Fibroblast of lung (primary cell): Measurements from ENCODE around the gene NYNRIN. TPM values are rescaled to one million over a fixed set of nuclear protein-coding genes. Genes with fewer than 3 reads are reported as not detected.

Experiments used
- DNase-seq, 2 donors: peaks; one replicate each; pipeline versions ENCODE4 v3.0.0 to v3.0.0-alpha.2; 2010; ENCODE audit warnings: low read depth in 2 of 2
- H2AFZ ChIP-seq: 2 replicates; pipeline ENCODE4 v1.5.1; 2012; ENCODE audit warnings: low read length, control low read depth, inconsistent platforms
- H3K27ac ChIP-seq: 2 replicates; pipeline ENCODE4 v1.5.1; 2011; ENCODE audit warnings: low read length, control low read depth; ENCODE audit not compliant: insufficient read depth
- H3K27me3 ChIP-seq: 2 replicates; pipeline ENCODE4 v1.5.1; 2011; ENCODE audit warnings: mild to moderate bottlenecking, low read length; ENCODE audit not compliant: control insufficient read depth, insufficient read depth
- H3K36me3 ChIP-seq: 2 replicates; pipeline ENCODE4 v1.5.1; 2011; ENCODE audit warnings: low read length; ENCODE audit not compliant: control insufficient read depth, insufficient read depth
- H3K4me1 ChIP-seq: 2 replicates; pipeline ENCODE4 v1.5.1; 2011; ENCODE audit warnings: low read length; ENCODE audit not compliant: control insufficient read depth, insufficient read depth; ENCODE audit errors: extremely low read depth
- H3K4me2 ChIP-seq: 2 replicates; pipeline ENCODE4 v1.5.1; 2011; ENCODE audit warnings: low read length, control low read depth; ENCODE audit not compliant: insufficient read depth; ENCODE audit errors: extremely low read depth
- H3K4me3 ChIP-seq, 4 experiments: fragments of 200-600 bp in 1 of 4; sonication (generic) in 1 of 4; replicated peaks in 1 of 4; 2 replicates each; pipeline ENCODE4 v1.5.1; 2011 to 2016; ENCODE audit warnings: low read length in 4 of 4, low read depth in 3 of 4, mild to moderate bottlenecking in 3 of 4, control low read depth in 2 of 4, inconsistent platforms in 1 of 4, mixed read lengths in 1 of 4; ENCODE audit not compliant: insufficient read depth in 1 of 4; ENCODE audit errors: control extremely low read depth in 1 of 4
- H3K79me2 ChIP-seq: 2 replicates; pipeline ENCODE4 v1.5.1; 2012; ENCODE audit warnings: mild to moderate bottlenecking, low read length, inconsistent platforms; ENCODE audit not compliant: control insufficient read depth, insufficient read depth
- H3K9ac ChIP-seq: 2 replicates; pipeline ENCODE4 v1.5.1; 2011; ENCODE audit warnings: mild to moderate bottlenecking, low read length, control low read depth; ENCODE audit not compliant: insufficient read depth
- H3K9me3 ChIP-seq: 2 replicates; pipeline ENCODE4 v1.5.1; 2012; ENCODE audit warnings: low read depth, low read length; ENCODE audit not compliant: control insufficient read depth, insufficient read depth
- H4K20me1 ChIP-seq: 2 replicates; pipeline ENCODE4 v1.5.1; 2011; ENCODE audit warnings: low read length; ENCODE audit not compliant: control insufficient read depth, insufficient read depth; ENCODE audit errors: extremely low read depth
- EZH2 ChIP-seq: IDR thresholded peaks from 2 replicates; pipeline ENCODE4 v1.5.1; 2012; ENCODE audit warnings: low read length, control low read depth, mild to moderate bottlenecking; ENCODE audit errors: missing control alignments
- polyA plus RNA-seq, 2 donors: library from polyadenylated mRNA; depleted of rRNA in 1 of 2; stranded (reverse) in 1 of 2; unstranded in 1 of 2; fragments of >200 nt; gene quantifications; 2 replicates each; pipeline ENCODE4 v1.2.1, GENCODE V29; 2011 to 2012; ENCODE audit warnings: missing spikeins in 1 of 2
- total RNA-seq: library from RNA; depleted of rRNA; stranded (reverse); fragments of >200 nt; gene quantifications from 2 replicates; pipeline ENCODE4 v1.2.1, GENCODE V29; 2014
- TF ChIP-seq, protein P1 (sequence below), 2 donors: IDR thresholded peaks in 1 of 2; conservative IDR thresholded peaks in 1 of 2; 1 replicate in 1 of 2; 2 replicates in 1 of 2; pipeline ENCODE4 v1.5.1; 2011 to 2012; ENCODE audit warnings: low read length in 2 of 2, control low read depth in 1 of 2, inconsistent platforms in 1 of 2, low read depth in 1 of 2, mild to moderate bottlenecking in 1 of 2

Gene NYNRIN
- total and polyA plus RNA-seq, 2 donors (not counting 1 experiment from before 2014, with no cell fraction given): 7.7 to 16.2 TPM

- no peaks in the 10 kb centered on the region for H4K20me1 ChIP-seq
- H3K27me3 ChIP-seq: no peaks in the 10 kb centered on the region
- H3K4me2 ChIP-seq: peak overlapping the region; percentile 97
- no peak for DNase-seq
- no peaks in the 10 kb centered on the region for H3K9me3 ChIP-seq
- peak overlapping the region in 2 of 4 experiments; percentile 72 to 99 for H3K4me3 ChIP-seq
- peaks cover 4% of the 10 kb centered on the region for H3K4me1 ChIP-seq
- H3K79me2 ChIP-seq: peaks cover 9% of the 10 kb centered on the region
- no peak overlapping the region for H3K27ac ChIP-seq
- TF ChIP-seq, protein P1, sequence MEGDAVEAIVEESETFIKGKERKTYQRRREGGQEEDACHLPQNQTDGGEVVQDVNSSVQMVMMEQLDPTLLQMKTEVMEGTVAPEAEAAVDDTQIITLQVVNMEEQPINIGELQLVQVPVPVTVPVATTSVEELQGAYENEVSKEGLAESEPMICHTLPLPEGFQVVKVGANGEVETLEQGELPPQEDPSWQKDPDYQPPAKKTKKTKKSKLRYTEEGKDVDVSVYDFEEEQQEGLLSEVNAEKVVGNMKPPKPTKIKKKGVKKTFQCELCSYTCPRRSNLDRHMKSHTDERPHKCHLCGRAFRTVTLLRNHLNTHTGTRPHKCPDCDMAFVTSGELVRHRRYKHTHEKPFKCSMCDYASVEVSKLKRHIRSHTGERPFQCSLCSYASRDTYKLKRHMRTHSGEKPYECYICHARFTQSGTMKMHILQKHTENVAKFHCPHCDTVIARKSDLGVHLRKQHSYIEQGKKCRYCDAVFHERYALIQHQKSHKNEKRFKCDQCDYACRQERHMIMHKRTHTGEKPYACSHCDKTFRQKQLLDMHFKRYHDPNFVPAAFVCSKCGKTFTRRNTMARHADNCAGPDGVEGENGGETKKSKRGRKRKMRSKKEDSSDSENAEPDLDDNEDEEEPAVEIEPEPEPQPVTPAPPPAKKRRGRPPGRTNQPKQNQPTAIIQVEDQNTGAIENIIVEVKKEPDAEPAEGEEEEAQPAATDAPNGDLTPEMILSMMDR (conservative IDR thresholded peaks at IDR 0.05 in 1 of 2, IDR thresholded peaks at IDR 0.05 in 1 of 2; ENCODE audit: low read depth in 1 of 2, low read length in 2 of 2): no peak
- no peak for TF ChIP-seq EZH2
- H3K36me3 ChIP-seq: peaks cover 27% of the 10 kb centered on the region
- H3K9ac ChIP-seq: no peak overlapping the region
- no peak overlapping the region for H2AFZ ChIP-seq
Measured at GRCh38 chr14:24440606-24441399, 42.0 kb downstream of the NYNRIN start.

DNA sequence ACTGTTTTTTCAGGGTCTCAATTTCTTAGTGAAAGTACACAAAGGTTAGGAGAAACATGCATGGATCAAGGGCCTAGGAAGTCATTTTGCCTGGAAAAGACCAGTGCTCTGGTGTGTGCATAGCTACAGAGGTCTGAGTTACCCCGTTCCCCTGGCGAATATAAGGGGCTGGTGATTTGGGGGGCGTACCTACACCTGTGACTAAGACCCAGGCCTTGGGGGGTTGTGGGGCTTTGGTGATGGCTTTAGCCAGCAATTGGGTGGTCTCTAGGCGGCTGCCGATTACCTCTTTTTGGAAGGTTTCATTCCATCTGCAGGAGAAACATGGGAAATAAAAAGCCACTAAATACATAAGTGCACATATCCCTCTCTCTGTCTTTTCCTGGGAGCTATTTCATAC is 42.7 kb downstream of the NYNRIN start:
- Histone ChIP-seq H2AFZ (no peak overlapping the region), H4K20me1 (no peaks in the 10 kb centered on the region), H3K4me1 (peaks cover under 1% of the 10 kb centered on the region), H3K27ac (peak overlapping the region; percentile 100), H3K4me2 (peak overlapping the region; percentile 97), H3K36me3 (peaks cover 25% of the 10 kb centered on the region), H3K9ac (no peak overlapping the region), H3K9me3 (no peaks in the 10 kb centered on the region), H3K4me3 (peak overlapping the region; percentile 48 to 99 (median 74)), H3K27me3 (no peaks in the 10 kb centered on the region), H3K79me2 (peaks cover 9% of the 10 kb centered on the region)
- no peak for TF ChIP-seq EZH2
- TF ChIP-seq, protein P1 (conservative IDR thresholded peaks at IDR 0.05 in 1 of 2, IDR thresholded peaks at IDR 0.05 in 1 of 2; ENCODE audit: low read depth in 1 of 2, low read length in 2 of 2): no peak
- no peak for DNase-seq

GRCh38 chr14:24441904-24442239 is 43.1 kb downstream of the NYNRIN start:
- Histone ChIP-seq H3K27ac (peak overlapping the region; percentile 100), H2AFZ (peak overlapping the region; percentile 30), H3K36me3 (peaks cover 25% of the 10 kb centered on the region), H3K79me2 (peaks cover 9% of the 10 kb centered on the region), H3K9me3 (no peaks in the 10 kb centered on the region), H3K4me2 (peak overlapping the region; percentile 97), H3K9ac (peak overlapping the region; percentile 99), H3K27me3 (no peaks in the 10 kb centered on the region), H3K4me1 (no peaks in the 10 kb centered on the region), H4K20me1 (no peaks in the 10 kb centered on the region), H3K4me3 (peak overlapping the region; percentile 48 to 99 (median 74))
- no peak for TF ChIP-seq EZH2
- TF ChIP-seq, protein P1 (conservative IDR thresholded peaks at IDR 0.05 in 1 of 2, IDR thresholded peaks at IDR 0.05 in 1 of 2; ENCODE audit: low read depth in 1 of 2, low read length in 2 of 2): no peak
- DNase-seq: peak in 1 of 2 donors; percentile 64
